CD4-positive, alpha-beta T cell treated with Interleukin-2 at 100 ng/mL for 4 hours (primary cell): ENCODE data around the gene CMTM4.
A peak's percentile ranks its signal among the peaks of the same experiment; 100 is the strongest.

ENCODE experiments used
- DNase-seq: peaks from one replicate; pipeline ENCODE4 v3.0.0-alpha.2; 2020; ENCODE audit warnings: low spot score

CMTM4 gene

DNA sequence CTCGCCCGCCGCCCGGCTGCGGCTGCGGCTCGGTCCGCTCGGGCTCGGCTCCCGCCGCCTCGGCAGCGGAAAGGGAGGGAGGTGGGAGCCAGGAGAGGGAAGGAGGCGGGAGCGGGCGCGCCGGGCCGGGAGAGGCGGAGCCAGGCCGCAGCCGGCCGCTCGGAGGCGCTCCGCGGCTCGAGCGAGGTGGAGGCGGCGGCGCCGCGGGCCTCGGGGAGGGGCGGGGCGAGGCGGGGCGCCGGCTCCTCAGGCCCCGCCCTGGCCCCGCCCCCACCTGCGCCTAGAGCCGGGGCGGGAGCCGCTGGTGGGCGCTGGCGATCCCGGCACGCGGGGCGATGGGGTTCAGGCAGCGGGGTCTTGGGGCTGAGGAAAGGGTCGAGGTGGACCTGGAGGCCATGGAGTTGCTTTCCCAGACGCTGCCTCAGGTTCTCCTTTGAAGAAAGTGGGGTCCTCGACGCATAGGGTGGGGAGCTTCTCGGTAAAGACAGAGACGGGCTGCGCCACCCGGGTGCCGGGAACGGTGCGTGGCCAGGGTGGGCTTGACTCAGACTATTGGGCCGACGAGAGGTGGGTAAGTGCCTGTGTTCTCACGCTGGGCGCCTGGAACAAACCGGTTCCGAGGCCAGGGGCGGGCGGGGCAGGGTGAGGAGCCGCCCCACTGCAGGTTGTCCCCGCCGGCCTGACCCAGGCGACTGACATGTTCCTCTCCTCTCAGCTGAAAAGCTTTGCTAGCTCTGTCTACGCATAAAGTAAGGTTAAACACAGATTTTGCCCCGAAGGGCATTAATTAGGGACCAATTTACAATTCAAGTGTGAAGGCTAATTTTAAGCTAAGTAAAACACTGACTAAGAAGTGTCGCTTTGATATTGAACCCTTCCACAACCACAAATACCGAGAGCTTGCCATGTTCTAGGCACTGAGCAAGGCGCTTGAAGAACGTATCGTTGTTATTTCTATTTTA lies at the start of gene CMTM4:
Gene CMTM4, minus strand, starts transcription at position 75 of the 962 bp plus-strand sequence. CDS start 218 bp downstream, outside the sequence.
- DNase-seq, result peak; percentile 67

DNA sequence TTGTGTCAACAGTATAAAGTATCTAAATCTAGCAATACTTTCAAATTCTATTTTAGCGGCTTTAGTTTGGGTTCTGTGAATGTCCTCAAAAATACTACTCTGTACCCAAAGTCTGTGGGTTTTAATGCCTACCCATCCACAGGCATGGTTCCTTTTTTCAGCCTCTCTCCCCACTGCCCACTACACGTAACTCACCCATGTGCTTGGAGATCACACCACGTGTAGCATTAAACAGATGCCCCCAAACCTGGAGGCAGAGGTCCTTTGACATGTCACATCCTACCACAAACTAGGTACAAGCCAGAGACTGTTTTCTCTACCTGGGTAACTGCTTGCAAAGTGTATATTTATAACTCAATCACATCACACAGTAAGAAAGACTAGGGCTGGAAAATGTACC lies 49.5 kb upstream of the CMTM4 start:
- no peak for DNase-seq

DNA sequence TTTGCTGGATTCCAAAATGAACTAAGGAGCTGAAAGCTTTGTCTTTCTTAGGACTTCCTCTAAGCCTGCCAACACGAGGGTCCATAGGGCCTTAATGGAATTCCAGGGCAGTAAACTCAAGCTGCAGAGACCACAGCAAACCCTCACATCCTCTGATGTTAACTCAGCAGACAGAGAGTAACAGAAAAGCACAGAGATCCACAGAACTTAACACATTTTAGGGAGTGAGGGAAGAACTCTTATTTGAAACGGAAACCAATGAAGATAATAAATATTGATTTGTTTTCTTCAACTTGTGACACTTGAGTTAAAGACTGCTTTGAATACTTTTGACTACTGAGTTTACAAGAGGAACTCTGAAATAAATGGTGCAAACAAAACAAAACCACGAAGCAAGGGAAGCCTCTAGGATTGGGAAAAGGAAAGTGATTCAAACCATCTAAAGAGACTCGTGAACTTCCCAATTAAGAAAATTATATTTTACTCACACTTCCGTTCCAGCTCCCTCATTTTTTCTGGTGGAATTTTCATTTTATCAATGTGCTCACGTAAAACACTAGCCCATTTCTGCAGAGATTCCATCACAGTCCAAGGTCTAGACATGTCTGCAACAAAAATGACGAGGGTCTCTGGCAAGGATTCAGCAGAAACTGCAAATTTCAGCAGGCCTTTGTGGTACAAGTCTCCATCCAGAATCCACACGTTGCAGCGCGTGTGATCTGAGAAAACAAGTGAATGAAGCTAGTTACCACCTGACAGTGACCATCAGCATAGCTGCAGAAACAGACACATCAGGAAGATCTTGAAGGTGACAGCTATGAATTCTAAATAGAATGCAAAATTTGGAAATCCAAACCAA lies 45.6 kb upstream of the CMTM4 start:
- DNase-seq, result no peak

DNA sequence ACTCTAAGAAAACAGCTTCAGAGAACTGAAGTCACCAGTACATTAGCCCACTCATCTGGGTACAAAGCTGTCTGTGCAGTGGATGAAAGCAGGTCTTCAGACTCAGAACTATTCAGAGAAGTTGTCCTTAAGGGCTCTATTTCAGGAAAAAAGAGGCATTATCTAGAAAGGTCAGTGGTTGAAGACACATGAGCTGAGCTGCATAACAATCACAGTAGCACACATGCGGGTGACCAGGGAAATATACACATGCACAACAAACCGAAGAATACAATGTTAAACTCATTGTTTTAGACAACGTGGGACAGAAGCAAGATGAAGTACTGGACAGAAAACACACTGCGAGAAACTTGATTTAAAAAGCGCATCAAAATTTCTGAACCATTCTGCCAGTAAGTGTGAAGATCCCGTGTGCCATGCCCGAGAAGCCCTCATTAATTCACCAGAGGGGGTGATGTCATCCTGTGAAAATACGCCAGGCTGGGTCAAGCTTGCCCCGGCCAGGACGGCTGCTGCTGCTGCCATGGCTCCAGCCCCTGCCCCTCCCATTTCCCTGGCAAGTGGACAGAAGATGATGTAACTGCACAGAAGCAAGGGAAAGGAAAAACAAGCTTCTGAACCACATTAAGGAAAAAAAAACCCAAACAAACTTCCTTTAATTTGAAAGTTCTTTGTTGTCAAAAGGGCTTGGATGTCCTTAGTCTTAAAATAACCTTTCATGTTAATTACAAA lies 44.8 kb upstream of the CMTM4 start:
- no peak for DNase-seq

DNA sequence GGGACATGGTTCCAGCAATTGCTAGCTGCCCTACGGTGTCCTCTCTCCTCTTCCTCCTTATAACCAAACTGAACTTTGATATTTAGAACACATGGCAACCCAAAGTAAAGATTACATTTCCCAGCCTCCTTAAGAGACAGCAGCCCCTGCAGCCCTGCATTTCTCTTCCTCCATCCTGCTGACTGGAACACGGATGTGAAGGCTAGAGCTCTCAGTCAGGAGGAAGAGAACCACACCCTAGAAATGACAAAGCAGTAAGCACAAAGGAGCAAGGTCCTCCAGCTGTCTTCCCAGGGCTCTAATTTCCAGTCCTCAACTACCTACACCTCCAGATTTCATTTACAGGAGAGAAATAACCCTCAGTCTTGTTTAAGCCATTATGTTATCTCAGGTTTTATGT lies 44.0 kb upstream of the CMTM4 start:
- DNase-seq, result no peak

DNA sequence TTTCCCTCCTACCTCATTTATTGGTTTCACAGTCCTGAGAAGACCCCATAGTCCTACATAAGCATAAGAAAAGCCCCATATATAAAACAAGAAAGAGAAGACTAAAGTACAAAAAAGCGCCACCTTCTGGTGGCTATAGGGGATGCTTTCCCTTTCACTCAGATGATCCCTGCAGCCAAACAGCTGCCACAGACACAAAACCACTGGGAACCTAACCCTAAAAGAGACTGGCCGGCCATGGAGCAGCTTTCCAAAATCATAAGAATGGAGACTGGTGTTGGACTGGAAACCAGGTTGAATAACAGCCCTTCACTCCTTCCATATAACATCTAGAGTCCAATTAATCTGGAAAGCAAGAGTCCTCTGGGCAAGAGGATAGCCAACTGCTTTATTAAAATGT lies 43.5 kb upstream of the CMTM4 start:
- peak; percentile 36 for DNase-seq

DNA sequence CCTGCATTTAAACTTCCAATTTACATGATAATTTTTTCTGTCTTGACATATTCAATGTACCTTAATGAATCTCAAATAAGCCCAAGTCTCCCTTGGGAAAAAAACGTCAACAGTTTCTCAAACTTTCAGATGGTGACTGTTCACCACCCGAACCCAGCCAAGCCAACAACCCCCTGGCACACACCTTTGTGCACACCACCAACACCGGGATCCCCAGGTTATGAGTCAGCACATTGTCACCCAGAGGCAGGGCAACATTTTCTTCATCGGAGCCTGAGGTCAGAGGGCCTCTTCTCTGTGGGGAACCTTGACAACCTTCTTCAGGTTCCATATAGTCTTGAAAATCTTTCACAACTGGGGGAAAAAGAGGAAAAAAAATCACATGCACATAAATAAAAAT lies 39.3 kb upstream of the CMTM4 start:
- no peak for DNase-seq

DNA sequence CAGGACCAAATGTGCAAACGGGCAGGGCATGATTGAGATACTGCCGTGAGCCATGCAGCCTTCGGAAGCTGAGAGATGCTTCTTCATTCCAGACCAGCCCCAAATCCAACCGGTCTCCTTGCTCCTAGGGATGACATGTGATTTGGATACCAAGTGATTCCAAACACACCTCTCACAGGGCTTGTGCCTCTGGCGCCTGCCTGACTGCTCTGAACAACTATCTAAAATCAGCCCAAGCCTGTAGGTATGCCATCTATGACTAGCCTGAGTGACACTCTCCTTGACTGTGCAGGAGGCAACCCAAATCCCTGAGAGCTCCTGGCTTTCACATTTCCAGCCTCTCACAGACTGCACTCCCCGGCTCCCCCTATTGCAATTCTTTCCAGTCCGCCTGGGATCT lies 34.6 kb upstream of the CMTM4 start:
- no peak for DNase-seq

DNA sequence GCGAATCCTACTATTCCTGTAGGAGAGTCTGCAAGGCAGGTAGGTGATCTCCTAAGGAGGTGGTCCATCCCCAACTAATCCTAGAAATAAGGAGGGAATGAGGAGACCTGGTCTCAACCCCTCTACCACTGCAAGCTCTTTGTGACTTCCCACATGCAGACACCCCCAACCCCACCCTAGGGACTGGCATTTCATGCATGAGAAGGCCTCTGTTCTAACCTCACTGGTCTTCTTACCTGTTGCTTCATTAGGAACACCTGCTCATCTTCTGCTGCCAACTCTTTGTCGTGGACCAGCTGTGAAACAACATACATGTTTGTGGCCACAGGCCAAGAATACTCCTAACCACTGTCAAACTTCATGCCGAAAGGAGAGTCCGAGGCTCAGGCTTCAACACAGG lies 32.3 kb upstream of the CMTM4 start:
- DNase-seq, result no peak

DNA sequence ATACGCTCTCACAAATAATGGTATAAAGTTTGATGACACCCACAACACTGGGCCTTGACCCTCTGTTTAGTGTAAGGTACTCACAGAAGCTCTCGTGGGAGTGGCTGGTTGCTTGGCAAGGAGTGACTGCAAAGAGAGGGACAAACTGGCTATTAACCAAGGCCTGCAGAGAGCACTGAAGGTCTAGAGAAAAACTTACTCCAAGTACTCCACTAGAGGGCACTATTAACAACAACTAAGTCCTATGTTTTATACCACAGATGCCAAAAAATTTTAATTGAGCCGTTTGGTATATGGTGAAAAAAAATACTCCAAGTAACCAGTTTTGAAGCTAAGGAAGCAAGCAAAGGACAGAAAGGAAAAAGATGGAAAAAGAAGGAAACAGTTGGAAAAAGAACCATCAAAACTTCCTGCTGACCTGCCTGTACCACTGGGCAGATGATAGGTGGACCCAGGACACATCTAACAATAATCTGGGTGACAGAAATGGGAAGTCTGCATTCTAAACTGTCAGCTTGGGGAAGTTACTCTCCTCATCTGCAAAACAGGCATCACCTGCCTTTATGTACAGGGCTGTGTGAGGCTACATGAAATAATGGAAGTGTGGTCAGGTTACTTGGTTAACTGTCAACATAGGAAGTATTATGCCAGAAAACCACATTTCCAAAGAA lies 31.7 kb upstream of the CMTM4 start:
- DNase-seq, result peak; percentile 51

DNA sequence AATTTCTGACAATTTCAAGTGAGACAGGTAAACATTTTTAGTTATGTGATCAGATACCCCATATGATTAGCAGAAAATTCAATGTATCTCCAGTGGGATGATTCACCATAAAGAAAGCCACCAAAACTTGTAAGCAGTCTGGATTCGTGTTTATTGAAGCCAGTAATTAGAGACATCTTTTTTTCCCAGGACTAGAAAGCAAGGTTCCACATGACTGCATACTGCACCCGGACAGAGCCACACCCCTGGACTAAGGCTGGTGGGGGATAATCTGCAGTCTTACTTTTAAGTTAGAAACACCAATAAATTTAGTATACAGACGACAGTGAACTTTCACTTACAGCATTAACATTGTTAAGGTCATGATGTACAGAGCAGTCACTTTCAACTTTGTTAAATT lies 24.2 kb upstream of the CMTM4 start:
- DNase-seq, result no peak

DNA sequence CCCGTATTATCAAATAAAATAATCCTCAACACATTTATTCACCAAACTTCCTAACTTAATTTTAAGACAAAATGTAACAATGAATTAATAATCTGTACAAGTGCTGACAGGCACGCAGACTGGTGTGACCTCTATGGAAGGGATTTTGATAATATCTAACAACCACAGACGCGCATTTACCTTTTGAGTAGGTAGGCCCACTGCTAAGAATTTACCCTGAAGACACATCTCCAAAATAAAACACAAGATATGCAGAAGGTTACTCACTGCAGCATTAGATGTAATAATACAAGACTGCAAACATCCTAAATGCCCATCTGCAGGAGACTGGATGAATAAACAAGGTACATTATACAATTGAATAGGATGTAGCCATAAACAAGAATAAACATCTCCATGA lies 22.7 kb upstream of the CMTM4 start:
- DNase-seq, result no peak

DNA sequence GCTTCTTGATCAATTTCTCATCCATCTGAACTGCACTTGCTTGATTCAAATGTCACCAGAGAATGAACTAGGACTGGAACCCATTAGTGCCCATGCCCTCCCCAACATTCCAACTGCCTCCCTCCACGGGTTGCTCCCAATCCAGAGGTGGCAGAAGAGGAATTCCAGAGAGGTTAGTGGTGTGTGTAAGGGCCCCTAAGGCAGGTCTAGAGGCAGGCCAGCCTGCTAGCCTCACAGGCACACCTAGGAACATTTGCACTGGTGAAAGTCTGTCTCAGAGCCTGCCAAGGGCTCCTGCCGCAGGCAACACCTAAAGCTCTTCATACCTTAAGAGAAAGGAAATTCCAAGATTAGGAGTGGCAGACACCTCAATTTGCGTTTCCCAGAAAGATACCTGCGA lies 21.2 kb upstream of the CMTM4 start:
- no peak for DNase-seq

DNA sequence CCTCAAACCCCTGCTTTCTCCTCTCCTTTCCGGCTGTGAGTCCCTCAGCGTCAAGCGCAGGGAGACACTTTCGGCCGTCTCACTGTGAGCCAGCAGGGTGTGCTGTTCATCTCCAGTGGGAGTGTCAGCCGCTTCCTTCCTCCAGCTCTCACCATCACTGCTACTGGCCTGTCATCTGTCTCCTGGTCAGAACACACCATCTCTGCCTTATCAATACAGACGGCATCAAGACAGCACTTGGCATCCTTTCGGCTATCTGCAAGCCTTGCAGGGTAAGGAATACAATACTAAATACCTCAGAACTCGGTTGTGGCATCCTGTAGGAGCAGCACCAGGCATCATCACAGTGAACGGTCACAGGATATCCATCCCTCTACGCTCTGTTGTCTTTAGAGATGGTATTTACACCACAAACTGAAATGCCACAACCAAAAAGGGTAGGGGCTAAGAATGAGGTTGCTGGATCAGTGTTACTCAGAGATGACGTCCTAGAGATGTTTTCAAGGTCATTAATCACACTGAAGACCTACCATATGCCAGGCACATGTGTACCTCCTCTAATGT lies 20.7 kb upstream of the CMTM4 start:
- DNase-seq, result no peak

DNA sequence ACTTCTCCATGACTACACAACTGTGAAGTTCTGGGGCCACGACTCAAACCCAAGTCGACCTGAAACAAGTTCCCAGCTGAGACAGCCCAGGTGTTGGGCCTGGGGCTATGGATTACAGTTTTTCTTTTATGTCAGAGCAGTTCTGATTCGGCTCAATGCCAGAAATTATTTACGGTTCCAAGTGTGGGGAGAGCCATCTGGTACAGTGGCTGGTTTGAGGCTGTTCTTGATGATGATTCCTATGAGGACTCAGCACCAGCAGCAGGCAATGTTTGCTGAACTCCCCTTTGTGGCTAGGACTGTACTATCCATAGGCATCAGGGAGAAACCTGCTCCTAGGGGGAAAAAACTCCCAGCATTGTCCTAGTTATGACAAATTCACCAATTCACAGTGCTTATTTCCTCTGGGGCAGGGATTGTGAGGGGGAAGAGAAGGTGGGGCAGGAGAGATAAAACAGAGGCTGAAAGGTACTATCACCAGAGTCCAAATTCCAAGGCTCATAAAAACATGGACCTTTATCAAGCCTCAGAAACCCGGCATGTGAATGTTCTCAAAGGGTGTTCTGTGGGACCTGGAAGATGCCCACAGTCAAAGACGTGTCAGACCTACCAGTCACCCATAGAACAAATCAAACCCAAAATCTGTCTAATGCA lies 18.2 kb upstream of the CMTM4 start:
- DNase-seq, result no peak

DNA sequence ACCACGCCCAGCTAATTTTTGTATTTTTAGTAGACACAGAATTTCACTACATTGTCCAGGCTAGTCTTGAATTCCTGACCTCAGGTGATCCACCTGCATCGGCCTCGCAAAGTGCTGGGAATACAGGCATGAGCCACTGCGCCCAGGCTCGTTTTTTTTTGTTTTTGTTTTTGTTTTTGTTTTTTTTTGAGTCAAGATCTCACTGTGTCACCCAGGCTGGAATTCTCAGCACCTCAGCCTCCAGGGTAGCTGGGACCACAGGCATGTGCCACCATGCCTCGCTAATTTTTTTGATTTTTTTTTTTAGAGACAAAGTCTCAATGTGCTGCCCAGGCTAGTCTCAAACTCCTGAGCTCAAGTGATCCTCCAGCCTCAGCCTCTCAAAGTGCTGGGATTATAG lies 17.5 kb upstream of the CMTM4 start:
- no peak for DNase-seq

DNA sequence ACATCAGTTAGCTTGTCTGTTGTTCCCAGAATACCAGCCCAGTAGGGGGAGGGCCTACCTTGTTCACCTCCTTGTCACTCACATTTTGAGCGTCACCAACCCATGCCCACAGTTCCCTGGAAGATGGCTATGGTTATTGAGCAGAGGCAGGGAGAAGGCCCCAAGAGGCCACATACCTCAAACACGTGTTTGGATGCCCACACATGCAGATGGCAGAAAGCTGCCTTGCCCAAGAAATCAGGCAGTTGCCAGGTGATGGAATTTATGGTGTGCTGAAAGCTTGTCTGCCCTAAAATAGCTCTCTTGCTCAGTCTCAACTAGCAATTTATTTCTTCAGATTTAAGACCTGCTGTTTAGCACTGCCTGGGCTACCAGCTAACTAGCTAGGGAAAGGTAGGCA lies 16.5 kb upstream of the CMTM4 start:
- no peak for DNase-seq

DNA sequence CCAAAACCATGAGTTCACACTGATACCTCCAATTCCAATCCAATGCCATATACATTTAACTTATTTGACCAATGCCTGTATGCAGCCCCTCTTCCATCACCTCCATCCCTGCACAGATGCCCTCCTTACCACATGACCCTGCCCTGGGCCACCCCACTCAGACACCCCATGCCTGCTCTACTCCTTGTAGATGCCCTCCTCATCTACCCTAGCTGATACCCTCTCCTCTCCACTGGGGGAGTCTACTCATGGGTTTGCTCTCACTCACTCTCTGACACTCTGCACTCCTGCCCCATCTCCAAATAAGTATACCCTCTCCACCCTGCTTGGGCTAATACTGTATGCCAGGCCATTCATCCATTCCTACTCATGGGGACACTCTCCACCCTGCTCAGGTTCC lies 16.0 kb upstream of the CMTM4 start:
- DNase-seq, result no peak

DNA sequence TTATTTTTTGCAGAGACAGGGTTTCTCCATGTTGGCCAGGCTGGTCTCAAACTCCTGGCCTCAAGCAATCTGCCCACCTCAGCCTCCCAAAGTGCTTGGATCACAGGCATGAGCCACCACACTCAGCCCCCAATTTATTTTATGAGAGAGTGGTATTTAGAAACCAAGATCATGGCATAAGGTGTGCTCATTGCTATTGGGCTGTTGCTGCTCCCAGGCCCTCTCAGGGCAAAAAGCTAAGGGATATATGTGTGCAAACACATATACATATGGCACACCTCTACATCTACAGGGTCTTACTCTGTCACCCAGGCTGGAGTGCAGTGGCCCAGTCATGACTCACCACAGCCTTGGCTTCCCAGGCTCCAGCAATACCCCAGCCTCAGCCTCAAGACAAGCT lies 15.0 kb upstream of the CMTM4 start:
- no peak for DNase-seq

DNA sequence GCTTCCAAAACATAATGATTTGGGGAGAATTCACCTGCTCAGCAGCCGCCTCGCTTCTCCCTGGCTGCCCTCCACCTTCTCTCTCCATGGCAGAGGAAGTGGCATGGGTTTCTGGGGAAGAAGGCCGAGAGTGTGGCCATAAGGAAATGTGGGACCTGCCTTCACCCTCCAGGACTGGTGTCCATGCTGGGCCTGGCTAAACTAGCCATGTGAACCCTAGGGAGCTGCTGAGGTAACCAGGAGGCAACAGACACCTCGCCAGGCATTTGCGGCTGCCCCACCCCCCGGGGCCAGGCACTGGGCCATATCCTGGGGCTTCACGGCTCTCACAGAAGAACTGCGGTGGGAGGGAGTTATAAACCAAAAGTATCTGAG lies 9.9 kb upstream of the CMTM4 start:
- no peak for DNase-seq
